Kidney epithelial cell (primary cell): ENCODE results near the gene NANOG. TPM values are rescaled to one million over a fixed set of nuclear protein-coding genes. Genes with fewer than 3 reads are reported as not detected.
"Not testable (repeated sequence)": the region's sequence is repeated elsewhere in the genome, so short reads cannot be mapped to it uniquely, and the experiment has no call there.

Experiments
- DNase-seq: peaks from one replicate; pipeline ENCODE4 v3.0.0-alpha.2; 2010; ENCODE audit warnings: low read depth
- H3K27me3 ChIP-seq: 2 replicates; pipeline ENCODE4 v1.6.0; 2011; ENCODE audit warnings: low read length; ENCODE audit not compliant: control insufficient read depth, insufficient read depth
- H3K36me3 ChIP-seq: 2 replicates; pipeline ENCODE4 v1.5.1; 2011; ENCODE audit warnings: low read length; ENCODE audit not compliant: control insufficient read depth, insufficient read depth
- H3K4me3 ChIP-seq: 2 replicates; pipeline ENCODE4 v1.5.1; 2011; ENCODE audit warnings: low read depth, mild to moderate bottlenecking, control low read depth, low read length
- total RNA-seq: library from RNA; depleted of rRNA; stranded (reverse); fragments of >200 nt; gene quantifications from 2 replicates; pipeline ENCODE4 v1.2.3, GENCODE V29; 2015
- TF ChIP-seq, protein P1 (sequence below): IDR thresholded peaks from 2 replicates; pipeline ENCODE4 v1.5.1; 2011; ENCODE audit warnings: mild to moderate bottlenecking, moderate library complexity, low read length, control low read depth, inconsistent platforms; ENCODE audit not compliant: insufficient read depth, poor library complexity, severe bottlenecking

The NANOG gene
- total RNA-seq, 1 donor from 2014 or later, result not detected

DNA sequence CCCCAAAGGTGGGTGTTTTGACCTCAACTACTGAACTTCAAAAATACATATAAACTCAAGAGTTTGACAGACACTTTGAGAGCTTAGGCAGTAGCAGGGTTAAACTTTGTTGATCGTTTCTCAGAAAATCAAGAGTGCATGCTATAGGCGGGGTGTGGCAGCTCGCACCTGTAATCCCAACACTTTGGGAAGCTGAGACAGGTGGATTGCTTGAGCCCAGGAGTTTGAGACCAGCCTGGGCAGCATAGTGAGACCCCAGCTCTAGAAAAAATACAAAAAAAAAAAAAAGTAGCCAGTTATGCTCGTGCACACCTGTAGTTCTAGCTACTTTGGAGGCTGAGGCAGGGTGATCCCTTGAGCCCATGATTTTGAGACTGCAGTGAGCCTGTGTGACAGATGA is 12.3 kb downstream of the NANOG start:
- TF ChIP-seq, protein P1, sequence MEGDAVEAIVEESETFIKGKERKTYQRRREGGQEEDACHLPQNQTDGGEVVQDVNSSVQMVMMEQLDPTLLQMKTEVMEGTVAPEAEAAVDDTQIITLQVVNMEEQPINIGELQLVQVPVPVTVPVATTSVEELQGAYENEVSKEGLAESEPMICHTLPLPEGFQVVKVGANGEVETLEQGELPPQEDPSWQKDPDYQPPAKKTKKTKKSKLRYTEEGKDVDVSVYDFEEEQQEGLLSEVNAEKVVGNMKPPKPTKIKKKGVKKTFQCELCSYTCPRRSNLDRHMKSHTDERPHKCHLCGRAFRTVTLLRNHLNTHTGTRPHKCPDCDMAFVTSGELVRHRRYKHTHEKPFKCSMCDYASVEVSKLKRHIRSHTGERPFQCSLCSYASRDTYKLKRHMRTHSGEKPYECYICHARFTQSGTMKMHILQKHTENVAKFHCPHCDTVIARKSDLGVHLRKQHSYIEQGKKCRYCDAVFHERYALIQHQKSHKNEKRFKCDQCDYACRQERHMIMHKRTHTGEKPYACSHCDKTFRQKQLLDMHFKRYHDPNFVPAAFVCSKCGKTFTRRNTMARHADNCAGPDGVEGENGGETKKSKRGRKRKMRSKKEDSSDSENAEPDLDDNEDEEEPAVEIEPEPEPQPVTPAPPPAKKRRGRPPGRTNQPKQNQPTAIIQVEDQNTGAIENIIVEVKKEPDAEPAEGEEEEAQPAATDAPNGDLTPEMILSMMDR, result no peak
- no peaks in the 10 kb centered on the region for H3K27me3 ChIP-seq
- no peak for DNase-seq
- no peak overlapping the region for H3K4me3 ChIP-seq
- H3K36me3 ChIP-seq, result no peaks in the 10 kb centered on the region

DNA sequence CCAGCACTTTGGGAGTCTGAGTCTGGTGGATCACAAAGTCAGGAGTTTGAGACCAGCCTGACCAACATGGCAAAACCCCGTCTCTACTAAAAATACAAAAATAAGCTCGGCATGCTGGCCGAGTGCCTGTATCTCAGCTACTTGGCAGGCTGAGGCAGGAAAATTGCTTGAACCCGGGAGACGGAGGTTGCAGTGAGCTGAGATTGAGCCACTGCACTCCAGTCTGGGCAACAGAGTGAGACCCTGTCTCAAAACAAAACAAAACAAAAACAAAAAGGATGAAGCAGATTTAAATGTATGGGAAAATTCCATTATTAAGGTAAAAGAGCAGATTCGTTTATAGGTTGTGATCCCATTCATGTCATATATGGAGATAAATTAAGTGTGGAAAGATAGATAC is 17.1 kb downstream of the NANOG start:
- H3K36me3 ChIP-seq, H3K4me3 ChIP-seq, H3K27me3 ChIP-seq, DNase-seq: not testable (repeated sequence)

DNA sequence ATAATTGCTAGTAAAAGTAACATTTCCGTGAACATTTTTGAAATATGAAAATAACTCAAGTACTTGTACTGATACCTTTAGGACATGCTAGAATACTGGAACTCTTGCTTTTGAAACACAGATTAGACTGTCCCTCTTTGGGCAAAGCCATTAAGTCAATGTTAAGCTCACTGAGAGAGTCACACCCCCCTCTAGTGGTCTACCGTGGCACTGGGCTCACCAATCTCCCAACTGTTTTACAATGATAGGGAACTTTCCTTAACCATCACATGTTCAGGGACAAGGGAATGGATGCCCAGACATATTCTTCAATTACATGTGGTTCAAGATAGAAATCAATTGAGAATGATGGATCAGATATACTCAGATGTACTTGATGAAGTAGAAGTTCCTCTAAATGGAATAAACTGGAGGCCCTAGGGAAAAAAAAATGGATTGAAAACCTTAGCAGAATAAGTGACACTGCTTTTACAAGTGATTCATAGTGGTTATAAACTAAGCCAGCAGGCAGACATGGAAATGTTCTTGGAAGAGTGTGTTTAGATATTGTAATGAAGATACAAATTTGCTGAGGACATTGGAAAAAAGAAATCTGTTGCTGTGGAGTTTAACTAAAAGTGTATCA is 17.8 kb downstream of the NANOG start:
- Histone ChIP-seq H3K27me3 (no peaks in the 10 kb centered on the region), H3K36me3 (no peaks in the 10 kb centered on the region), H3K4me3 (no peak overlapping the region)
- TF ChIP-seq, protein P1, result peak; percentile 92
- peak; percentile 14 for DNase-seq

DNA sequence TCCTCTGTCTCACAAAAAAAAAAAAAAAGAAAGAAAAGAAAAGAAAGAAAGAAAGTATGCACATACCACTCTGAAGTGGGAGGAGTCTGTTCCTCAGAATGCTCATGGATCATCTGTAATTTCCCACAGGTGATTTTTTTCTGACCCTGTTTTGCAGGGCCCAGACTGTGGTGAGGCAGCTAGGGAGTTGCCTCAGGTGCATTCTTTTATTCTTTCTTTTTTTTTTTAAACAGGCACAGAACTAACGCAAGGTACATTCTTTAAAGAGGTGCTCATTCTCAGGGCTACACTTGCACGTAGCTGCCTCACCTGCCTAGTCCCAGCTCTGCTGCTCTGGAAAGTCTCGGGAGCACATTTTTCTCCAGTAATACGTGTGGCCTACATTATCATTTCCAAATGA is 36.6 kb downstream of the NANOG start:
- H3K4me3 ChIP-seq, H3K36me3 ChIP-seq, DNase-seq, H3K27me3 ChIP-seq: not testable (repeated sequence)

DNA sequence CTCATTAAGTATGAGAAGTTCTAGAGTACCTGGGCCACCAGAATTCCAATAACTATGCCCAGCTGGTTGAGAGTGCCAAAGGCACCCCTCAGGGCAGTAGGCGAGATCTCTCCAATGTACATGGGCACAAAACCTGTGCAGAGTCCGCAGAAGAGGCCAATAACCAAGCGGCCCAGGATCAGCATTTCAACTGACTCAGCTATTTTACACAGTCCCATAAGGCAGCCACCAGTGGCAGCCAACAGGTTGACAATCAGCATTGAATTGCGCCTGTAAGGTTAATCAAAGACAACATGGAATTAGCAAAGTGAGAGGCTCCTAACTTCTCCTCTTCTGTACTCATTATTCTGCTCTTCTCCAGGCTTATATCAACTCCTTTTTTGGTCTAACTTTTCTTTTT is 40.5 kb downstream of the NANOG start:
- H3K36me3 ChIP-seq, H3K4me3 ChIP-seq, H3K27me3 ChIP-seq, DNase-seq: not testable (repeated sequence)

DNA sequence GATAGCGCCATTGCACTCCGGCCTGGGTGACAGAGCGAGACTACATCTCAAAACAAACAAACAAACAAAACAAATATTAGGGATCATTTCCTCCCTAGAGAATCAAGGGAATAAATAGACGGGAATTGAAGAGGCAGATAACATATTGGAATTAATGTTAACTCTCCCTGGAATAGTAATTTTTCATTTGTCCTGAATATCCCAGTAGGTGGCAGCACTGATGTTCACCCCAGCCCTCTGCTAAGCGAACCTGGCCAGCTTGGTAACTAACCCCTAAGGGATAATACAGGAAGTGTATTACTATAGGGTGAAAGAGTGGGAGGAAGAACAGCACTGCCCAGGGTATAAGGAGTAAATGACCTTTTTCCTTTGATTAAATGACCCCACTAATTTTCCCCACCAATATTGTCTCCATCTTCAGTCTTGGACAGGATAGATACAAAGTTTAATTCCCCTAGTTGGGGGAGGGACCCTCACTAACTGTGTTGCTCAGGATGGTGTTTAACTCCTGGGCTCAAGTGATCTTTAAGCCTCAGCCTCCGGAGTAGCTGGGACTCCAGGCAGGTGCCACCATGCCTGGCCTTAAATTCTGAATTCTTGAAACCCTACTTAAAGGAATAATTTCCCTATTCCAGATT is 43.0 kb downstream of the NANOG start:
- TF ChIP-seq, protein P1, result peak; percentile 59
- DNase-seq, result no peak
- no peak overlapping the region for H3K4me3 ChIP-seq
- no peaks in the 10 kb centered on the region for H3K36me3 ChIP-seq
- no peaks in the 10 kb centered on the region for H3K27me3 ChIP-seq

DNA sequence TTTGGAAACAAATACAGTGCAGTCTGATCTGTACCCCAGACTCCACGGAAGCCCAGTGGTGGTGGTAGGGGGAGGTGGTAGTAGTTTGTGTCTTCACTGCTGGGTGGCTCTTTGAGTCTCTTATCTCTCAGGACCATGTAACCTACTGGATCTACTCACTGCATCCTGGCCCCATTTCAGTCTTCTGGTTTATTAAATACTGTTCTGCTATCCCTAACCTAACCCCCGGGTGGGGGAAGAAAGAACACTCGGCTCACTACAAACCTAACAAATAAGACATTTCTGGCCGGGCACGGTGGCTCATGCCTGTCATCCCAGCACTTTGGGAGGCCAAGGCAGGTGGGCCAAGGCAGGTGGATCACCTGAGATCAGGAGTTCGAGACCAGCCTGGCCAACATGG is 44.0 kb downstream of the NANOG start:
- not testable (repeated sequence) for H3K27me3 ChIP-seq, H3K36me3 ChIP-seq, DNase-seq, H3K4me3 ChIP-seq

DNA sequence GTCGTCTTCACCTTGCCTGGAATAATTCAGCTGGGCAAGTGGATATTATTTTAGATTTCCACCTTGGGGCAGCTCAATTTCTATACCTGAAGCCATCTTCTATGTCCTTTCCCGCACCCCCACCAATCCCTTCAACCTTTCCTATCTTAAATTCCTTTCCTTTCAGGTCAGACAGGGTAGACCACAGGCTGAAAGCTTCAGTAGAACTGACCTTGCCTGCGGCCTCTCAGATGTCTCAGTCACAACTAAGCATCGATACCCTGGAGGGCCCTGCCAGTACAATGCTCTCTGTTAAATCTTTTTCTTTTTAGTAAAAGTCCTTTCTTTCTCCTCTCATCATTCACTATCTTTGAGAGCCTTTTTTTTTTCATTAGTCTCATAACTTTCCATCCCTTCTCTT is 44.6 kb downstream of the NANOG start:
- DNase-seq, result no peak
- Histone ChIP-seq H3K36me3 (no peaks in the 10 kb centered on the region), H3K4me3 (no peak overlapping the region), H3K27me3 (no peaks in the 10 kb centered on the region)
- TF ChIP-seq, protein P1, result no peak
